Measurements from ENCODE around the gene MAOA. TPM values are rescaled to one million over a fixed set of nuclear protein-coding genes. Genes with fewer than 3 reads are reported as not detected.

The MAOA gene
- total RNA-seq, 1 donor from 2014 or later: 102 TPM

DNA sequence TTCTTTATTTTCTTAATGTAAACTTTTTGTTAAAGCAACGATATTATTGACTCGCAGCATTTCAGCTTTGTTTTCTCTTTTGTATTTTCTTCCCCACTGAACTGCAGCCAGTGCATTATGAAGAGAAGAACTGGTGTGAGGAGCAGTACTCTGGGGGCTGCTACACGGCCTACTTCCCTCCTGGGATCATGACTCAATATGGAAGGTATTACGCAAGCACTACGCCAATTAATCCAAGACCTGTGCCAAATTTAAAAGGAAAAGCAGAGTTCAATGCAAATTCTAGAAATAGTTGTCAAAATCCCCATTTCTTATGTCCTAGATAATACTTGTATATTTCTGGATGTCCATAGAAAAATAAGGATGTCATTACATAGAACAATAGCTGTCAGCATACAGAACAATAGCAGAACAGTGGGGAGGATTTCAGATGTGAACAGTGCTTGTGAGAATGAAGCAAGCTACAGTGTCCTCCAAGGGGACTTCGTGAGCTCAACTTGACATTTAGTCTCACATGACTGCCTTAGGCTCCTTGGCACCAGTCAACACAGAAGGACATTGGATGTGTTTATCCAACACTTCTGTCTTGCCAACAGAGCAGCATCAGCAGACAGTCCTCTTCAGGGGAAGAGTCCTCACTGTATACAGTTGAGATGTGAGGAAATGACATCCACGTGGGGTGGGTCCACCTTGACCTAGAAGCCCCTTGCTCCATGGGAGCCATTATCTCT is 85.9 kb downstream of the MAOA start:
- Histone ChIP-seq H3K4me1 (no peaks in the 10 kb centered on the region), H3K36me3 (no peaks in the 10 kb centered on the region), H3K4me3 (no peak overlapping the region), H3K27ac (no peak overlapping the region), H3K9me3 (no peaks in the 10 kb centered on the region), H3K27me3 (no peaks in the 10 kb centered on the region)
- no peak for DNase-seq (ENCODE audit: extremely low spot score in 2 of 2)
- intact Hi-C loops (cut with DNase I): loop anchor here (5.0 to 10.0 kb wide), 2 partner anchors 87 to 190 kb away; partner anchors contain the start of gene MAOA
- TF ChIP-seq CTCF (IDR thresholded peaks at IDR 0.05): no peak
- no peak for TF ChIP-seq POLR2A (IDR thresholded peaks at IDR 0.05)
- no peak for TF ChIP-seq POLR2AphosphoS5 (IDR thresholded peaks at IDR 0.05; ENCODE audit: insufficient read depth in 1 of 2, low read depth in 1 of 2)

- no peaks in the 10 kb centered on the region for H3K36me3 ChIP-seq
Observed at GRCh38 chrX:43743100-43743822, 87.2 kb downstream of the MAOA start.

GRCh38 chrX:43744284-43744683 is 88.2 kb downstream of the MAOA start:
- Histone ChIP-seq H3K9me3 (no peaks in the 10 kb centered on the region), H3K36me3 (no peaks in the 10 kb centered on the region)
- intact Hi-C loops (cut with DNase I): loop anchor here (5.0 to 10.0 kb wide), 2 partner anchors 89 to 192 kb away; partner anchors contain the start of gene MAOA

More at GRCh38 chrX:43743100-43743822, 87.2 kb downstream of the MAOA start:
- H3K27ac ChIP-seq: no peak overlapping the region
- no peak for DNase-seq (ENCODE audit: extremely low spot score in 2 of 2)
- intact Hi-C loops (cut with DNase I): loop anchor here (5.0 to 10.0 kb wide), 2 partner anchors 88 to 191 kb away; partner anchors contain the start of gene MAOA
- no peak for TF ChIP-seq POLR2AphosphoS5 (IDR thresholded peaks at IDR 0.05; ENCODE audit: insufficient read depth in 1 of 2, low read depth in 1 of 2)
- no peak for TF ChIP-seq POLR2A (IDR thresholded peaks at IDR 0.05)
- TF ChIP-seq CTCF (IDR thresholded peaks at IDR 0.05): no peak
- H3K4me1 ChIP-seq: no peaks in the 10 kb centered on the region
- no peak overlapping the region for H3K4me3 ChIP-seq
- no peaks in the 10 kb centered on the region for H3K27me3 ChIP-seq
- no peaks in the 10 kb centered on the region for H3K9me3 ChIP-seq

DNA sequence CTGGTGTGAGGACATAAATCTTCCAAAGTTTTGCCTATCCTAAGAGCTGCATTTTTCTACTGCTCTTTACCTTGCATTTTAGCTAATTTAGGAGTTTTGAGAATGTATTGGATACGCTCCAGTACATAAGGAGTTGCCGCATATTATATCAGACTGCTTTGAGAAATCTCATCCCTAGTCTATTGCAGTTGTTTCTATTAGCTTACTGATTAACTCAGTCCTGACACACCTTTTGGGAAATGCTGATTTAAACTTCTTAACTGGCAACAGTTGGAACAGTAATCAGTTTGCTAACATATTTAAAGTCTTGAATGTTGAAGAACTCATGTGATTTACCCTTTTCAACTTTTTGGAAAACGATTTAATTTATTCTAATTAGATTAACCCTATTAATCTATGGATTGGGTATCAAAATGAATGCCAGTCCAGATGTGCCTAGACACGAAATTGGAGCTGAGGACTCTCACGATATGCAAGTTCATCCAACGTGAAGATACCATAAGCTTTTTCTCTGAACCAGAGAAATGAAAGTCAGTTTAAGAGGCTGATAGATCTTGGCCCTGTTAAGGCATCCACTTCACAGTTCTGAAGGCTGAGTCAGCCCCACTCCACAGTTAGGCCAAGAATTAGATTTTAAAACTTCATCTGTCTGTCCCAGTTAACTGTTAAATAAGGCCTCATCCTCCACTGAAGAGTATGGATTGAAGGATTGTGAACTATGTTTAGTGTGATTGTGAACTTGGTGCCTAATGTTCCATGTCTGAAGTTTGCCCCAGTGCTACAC is 90.0 kb downstream of the MAOA start:
- H3K9me3 ChIP-seq: no peaks in the 10 kb centered on the region
- TF ChIP-seq POLR2A (IDR thresholded peaks at IDR 0.05): no peak
- TF ChIP-seq CTCF (IDR thresholded peaks at IDR 0.05): no peak
- no peak for TF ChIP-seq POLR2AphosphoS5 (IDR thresholded peaks at IDR 0.05; ENCODE audit: insufficient read depth in 1 of 2, low read depth in 1 of 2)
- no peak for DNase-seq (ENCODE audit: extremely low spot score in 2 of 2)
- H3K4me3 ChIP-seq: no peak overlapping the region
- no peaks in the 10 kb centered on the region for H3K36me3 ChIP-seq
- H3K27me3 ChIP-seq: no peaks in the 10 kb centered on the region
- intact Hi-C loops (cut with DNase I): loop anchor here (10.0 kb wide), 1 partner anchor 91 kb away; the partner anchor contains the start of gene MAOA
- no peak overlapping the region for H3K27ac ChIP-seq
- no peaks in the 10 kb centered on the region for H3K4me1 ChIP-seq

More at GRCh38 chrX:43744284-43744683, 88.2 kb downstream of the MAOA start:
- no peak for DNase-seq (ENCODE audit: extremely low spot score in 2 of 2)
- Histone ChIP-seq H3K27me3 (no peaks in the 10 kb centered on the region), H3K27ac (no peak overlapping the region), H3K4me1 (no peaks in the 10 kb centered on the region), H3K4me3 (no peak overlapping the region)
- no peak for TF ChIP-seq CTCF (IDR thresholded peaks at IDR 0.05)
- TF ChIP-seq POLR2AphosphoS5 (IDR thresholded peaks at IDR 0.05; ENCODE audit: insufficient read depth in 1 of 2, low read depth in 1 of 2): no peak
- no peak for TF ChIP-seq POLR2A (IDR thresholded peaks at IDR 0.05)
